ENCODE data around the gene KIFC3.

The KIFC3 gene

DNA sequence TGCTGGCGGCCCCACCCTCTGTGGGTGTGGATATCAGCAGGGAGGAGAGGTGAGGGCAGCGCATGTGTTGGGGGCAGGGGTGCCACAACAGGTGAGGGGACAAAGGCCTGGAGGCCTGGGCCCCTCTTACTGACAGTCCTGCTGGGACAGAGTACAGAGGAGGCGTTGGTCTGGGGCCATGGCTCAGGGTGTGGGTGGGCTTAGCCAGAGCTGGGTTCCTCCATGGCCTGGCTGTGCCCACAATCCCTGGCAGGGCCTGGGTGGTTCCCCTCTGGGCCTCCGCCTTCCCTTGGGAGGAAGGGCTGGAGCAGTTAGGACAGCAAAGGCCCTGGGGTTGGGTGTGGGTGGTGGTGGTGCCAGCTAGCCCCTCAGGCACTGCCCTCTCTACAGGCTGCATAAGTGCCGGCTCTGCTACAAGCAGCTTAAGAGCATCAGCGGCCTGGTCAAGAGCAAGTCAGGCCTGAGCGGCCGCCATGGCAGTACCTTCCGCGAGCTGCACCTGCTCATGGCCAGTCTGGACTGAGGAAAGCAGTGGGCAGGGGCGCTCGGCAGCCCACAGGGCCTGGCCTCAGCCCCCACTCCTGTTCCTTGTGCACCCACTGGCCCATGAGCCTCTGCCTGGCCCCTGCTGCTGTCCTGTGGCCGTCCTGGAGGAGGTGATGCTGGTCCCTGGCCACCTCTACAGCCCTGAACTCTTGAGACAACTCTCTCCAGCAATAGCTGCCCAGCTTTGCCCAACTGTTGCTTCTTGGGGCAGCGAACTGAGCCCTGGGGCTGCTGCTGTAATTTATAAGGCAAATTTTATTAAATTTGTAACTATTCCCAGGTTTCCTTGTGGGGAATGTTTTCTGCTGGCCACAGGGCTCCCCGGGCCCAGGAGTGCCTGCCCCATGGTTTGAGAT lies 45.6 kb downstream of the KIFC3 start:
- 85 to 94% methylated on average over 10 of the region's 15 CpGs for WGBS, 2 experiments (ENCODE audit: insufficient coverage in 2 of 2)
- H3K27ac ChIP-seq (ENCODE audit: low read depth, low read length, severe bottlenecking) = no peak overlapping the region
- H3K36me3 ChIP-seq (ENCODE audit: control insufficient read depth, insufficient read depth, low read length) = peaks cover 68% of the 10 kb centered on the region
- no peaks in the 10 kb centered on the region for H3K9me3 ChIP-seq (ENCODE audit: control insufficient read depth, low read length)
- peaks cover 5% of the 10 kb centered on the region for H3K4me1 ChIP-seq (ENCODE audit: control insufficient read depth, insufficient read depth, low read length, poor library complexity, severe bottlenecking)
- H3K4me3 ChIP-seq (ENCODE audit: extremely low read depth, insufficient read depth, low read length, poor library complexity, severe bottlenecking) = no peak overlapping the region

DNA sequence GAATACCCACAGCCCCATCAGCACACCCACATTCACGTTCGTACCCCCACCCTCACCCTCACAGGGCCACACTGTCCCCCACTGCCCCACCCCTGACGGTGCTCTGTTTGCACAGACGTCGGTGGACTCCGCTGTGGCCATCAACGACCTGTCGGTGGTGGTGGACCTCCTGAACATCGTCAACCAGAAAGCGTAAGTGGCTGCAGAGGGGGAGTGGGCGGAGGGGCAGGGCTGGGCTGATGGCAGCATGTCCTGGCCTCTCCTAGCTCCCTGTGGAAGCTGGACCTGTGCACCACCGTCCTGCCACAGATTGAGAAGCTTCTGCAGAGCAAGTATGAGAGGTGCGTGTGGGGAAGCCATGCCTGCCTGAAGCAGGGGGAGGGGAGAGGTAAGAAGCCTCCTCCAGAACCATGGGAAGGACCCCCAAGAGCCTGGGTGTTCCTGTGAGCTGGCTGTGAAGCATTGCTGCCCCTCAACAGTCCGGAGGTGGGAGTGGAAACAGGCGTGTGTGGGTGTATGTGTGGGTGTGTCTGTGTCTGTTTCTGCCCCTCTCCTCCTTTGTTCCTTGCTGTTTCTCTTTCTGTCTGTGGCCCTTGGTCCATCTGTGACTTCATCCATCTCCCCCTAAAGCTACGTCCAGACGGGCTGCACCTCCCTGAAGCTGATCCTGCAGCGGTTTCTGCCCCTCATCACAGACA lies 46.4 kb downstream of the KIFC3 start:
- Histone ChIP-seq H3K9me3 (ENCODE audit: control insufficient read depth, low read length) (no peaks in the 10 kb centered on the region), H3K4me1 (ENCODE audit: control insufficient read depth, insufficient read depth, low read length, poor library complexity, severe bottlenecking) (peaks cover 5% of the 10 kb centered on the region), H3K4me3 (ENCODE audit: extremely low read depth, insufficient read depth, low read length, poor library complexity, severe bottlenecking) (no peak overlapping the region), H3K36me3 (ENCODE audit: control insufficient read depth, insufficient read depth, low read length) (peaks cover 67% of the 10 kb centered on the region), H3K27ac (ENCODE audit: low read depth, low read length, severe bottlenecking) (no peak overlapping the region)
- WGBS, 2 experiments (ENCODE audit: insufficient coverage in 2 of 2) = 89 to 97% methylated on average over 13 to 14 of the region's 18 CpGs

DNA sequence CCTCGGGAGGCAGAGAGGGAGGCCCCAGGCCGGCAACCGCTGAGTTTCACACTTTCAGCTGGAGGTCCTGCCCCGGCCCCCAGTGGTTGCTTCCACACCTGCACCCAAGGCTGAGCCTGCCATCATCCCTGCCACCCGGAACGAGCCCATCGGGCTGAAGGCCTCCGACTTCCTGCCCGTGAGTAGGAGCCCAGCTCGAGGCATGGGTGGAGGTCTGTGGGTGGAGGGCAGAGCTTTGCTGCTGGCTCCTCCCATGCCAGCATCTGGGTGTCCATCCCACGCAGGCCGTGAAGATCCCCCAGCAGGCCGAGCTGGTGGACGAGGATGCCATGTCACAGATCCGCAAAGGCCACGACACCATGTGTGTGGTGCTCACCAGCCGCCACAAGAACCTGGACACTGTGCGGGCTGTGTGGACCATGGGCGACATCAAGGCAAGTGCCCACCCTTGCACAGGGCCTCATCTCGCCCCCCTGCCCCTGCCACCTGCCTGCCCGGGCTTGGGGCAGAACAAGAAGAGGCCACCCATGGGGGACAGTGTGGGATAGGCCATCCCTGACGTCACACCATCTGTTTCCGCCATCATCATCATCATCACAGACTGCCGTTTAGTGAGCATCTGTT lies 47.1 kb downstream of the KIFC3 start:
- H3K27ac ChIP-seq (ENCODE audit: low read depth, low read length, severe bottlenecking) = no peak overlapping the region
- H3K36me3 ChIP-seq (ENCODE audit: control insufficient read depth, insufficient read depth, low read length) = peaks cover 61% of the 10 kb centered on the region
- no peak overlapping the region for H3K4me3 ChIP-seq (ENCODE audit: extremely low read depth, insufficient read depth, low read length, poor library complexity, severe bottlenecking)
- H3K4me1 ChIP-seq (ENCODE audit: control insufficient read depth, insufficient read depth, low read length, poor library complexity, severe bottlenecking) = peaks cover 5% of the 10 kb centered on the region
- no peaks in the 10 kb centered on the region for H3K9me3 ChIP-seq (ENCODE audit: control insufficient read depth, low read length)
- WGBS, 2 experiments (ENCODE audit: insufficient coverage in 2 of 2) = 90 to 93% methylated on average over 19 to 23 of the region's 24 CpGs

DNA sequence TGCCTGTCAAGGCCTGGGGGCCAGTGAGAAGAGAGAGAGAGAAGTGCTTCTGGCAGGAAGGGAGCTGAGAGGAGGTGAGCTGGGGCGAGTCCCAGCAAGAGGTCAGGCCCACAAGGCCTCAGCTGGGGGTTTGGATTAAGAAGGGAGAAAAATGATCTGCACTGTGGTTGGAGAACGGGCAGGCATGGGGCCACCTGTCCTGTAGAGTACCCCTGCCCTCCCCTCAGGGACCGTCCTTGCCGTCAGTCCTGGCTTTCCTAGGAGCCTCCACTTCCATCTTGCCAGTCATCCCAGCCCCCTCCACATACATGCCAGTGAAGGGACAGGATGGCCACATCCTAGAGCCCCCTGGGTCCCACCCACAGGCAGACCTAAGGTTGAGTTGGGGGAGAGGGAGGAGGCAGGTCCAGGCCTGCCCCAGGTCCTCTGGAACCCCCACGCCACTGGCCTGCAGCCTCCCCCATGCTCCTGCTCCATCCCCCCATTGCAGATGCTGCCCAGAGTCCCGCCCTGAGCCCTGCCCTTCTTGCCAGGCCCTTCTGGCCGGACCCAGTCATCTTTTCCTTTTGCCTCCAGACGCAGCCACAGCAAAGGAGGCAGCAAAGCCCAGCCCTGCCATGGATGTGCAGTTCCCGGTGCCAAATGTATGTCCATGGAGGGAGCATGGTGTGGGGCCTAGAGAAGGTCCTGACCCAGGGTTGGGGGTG lies 47.8 kb downstream of the KIFC3 start:
- Histone ChIP-seq H3K36me3 (ENCODE audit: control insufficient read depth, insufficient read depth, low read length) (peaks cover 54% of the 10 kb centered on the region), H3K27ac (ENCODE audit: low read depth, low read length, severe bottlenecking) (no peak overlapping the region), H3K9me3 (ENCODE audit: control insufficient read depth, low read length) (no peaks in the 10 kb centered on the region), H3K4me3 (ENCODE audit: extremely low read depth, insufficient read depth, low read length, poor library complexity, severe bottlenecking) (no peak overlapping the region), H3K4me1 (ENCODE audit: control insufficient read depth, insufficient read depth, low read length, poor library complexity, severe bottlenecking) (peaks cover 5% of the 10 kb centered on the region)
- WGBS, 2 experiments (ENCODE audit: insufficient coverage in 2 of 2) = 83 to 98% methylated on average over 7 to 8 of the region's 9 CpGs

DNA sequence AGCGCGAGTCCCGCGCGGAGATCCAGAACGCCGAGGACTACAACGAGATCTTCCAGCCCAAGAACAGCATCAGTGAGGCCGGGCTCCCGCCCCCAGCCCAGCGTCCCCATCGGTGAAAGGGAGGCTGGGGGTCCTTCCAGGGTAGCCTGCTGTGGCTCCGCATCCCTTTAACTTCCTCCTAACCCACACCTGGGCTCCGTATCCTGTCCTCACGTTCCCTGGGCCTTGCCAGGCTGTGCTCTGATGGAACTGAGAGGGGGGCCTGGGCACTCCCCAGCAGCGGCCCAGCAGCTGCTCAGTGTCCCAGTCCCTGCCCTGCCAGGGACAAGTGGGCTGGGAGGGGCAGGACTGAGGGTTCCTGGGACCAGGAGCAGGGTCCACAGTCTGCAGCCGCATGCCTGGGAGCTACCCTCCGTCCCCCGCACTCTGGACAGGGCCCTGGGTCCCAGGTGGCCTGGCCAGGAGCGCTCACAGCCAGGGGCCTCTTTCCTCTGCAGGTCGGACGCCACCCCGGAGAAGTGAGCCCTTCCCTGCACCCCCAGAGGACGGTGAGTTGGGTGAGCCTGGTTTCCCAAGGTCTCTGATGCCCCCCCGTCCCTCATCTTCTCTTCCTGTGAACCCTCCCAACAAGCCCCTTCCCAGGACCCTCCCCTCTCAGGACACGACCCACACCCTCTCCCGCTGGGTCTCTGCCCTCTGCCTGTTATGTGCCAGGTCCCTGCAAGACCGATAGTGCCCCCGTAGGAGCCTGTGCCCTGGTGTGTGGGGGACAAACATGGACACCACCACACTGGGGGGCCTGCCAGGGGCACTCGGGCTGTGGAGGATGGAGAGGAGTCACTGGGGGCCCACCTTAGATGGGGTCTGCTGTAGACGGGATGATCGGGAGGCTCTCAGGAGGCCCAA lies 48.6 kb downstream of the KIFC3 start:
- Histone ChIP-seq H3K4me3 (ENCODE audit: extremely low read depth, insufficient read depth, low read length, poor library complexity, severe bottlenecking) (no peak overlapping the region), H3K27ac (ENCODE audit: low read depth, low read length, severe bottlenecking) (no peak overlapping the region), H3K9me3 (ENCODE audit: control insufficient read depth, low read length) (no peaks in the 10 kb centered on the region), H3K36me3 (ENCODE audit: control insufficient read depth, insufficient read depth, low read length) (peaks cover 54% of the 10 kb centered on the region), H3K4me1 (ENCODE audit: control insufficient read depth, insufficient read depth, low read length, poor library complexity, severe bottlenecking) (peaks cover 2% of the 10 kb centered on the region)
- WGBS, 2 experiments (ENCODE audit: insufficient coverage in 2 of 2) = 90 to 98% methylated on average over 22 to 29 of the region's 32 CpGs

DNA sequence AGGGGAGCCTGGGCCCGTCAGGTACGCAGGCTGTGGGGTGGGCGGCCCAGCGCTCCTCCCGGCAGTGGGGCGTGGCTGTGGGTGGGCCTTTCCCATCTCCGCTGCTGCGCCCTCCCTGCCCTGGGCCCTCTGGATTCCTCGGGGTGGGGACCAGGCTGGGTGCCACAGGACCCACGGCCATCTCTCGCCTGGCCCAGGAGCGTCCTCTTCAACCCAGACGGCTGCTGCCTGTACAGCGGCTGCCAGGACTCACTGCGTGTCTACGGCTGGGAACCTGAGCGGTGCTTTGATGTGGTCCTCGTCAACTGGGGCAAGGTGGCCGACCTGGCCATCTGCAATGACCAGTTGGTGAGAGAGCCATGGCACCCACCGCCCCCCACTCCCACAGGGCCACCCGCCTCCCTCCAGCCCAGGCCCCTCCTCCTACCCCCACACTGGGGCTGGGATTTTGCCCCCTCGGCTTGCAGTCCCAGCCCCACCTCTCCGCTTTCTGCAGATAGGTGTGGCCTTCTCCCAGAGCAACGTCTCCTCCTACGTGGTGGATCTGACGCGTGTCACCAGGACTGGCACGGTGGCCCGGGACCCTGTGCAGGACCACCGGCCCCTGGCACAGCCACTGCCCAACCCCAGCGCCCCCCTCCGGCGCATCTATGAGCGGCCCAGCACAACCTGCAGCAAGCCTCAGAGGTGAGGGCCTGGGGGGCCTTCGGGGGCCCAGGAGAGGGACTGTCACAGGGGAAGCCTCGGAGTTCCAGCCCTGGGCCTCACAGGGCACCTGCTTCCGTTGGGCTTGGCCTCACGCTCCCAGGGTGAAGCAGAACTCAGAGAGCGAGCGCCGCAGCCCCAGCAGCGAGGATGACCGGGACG lies 49.5 kb downstream of the KIFC3 start:
- Histone ChIP-seq H3K4me1 (ENCODE audit: control insufficient read depth, insufficient read depth, low read length, poor library complexity, severe bottlenecking) (no peaks in the 10 kb centered on the region), H3K9me3 (ENCODE audit: control insufficient read depth, low read length) (no peaks in the 10 kb centered on the region), H3K4me3 (ENCODE audit: extremely low read depth, insufficient read depth, low read length, poor library complexity, severe bottlenecking) (no peak overlapping the region), H3K27ac (ENCODE audit: low read depth, low read length, severe bottlenecking) (no peak overlapping the region), H3K36me3 (ENCODE audit: control insufficient read depth, insufficient read depth, low read length) (peaks cover 52% of the 10 kb centered on the region)
- WGBS, 2 experiments (ENCODE audit: insufficient coverage in 2 of 2) = 90 to 93% methylated on average over 41 to 42 of the region's 44 CpGs

DNA sequence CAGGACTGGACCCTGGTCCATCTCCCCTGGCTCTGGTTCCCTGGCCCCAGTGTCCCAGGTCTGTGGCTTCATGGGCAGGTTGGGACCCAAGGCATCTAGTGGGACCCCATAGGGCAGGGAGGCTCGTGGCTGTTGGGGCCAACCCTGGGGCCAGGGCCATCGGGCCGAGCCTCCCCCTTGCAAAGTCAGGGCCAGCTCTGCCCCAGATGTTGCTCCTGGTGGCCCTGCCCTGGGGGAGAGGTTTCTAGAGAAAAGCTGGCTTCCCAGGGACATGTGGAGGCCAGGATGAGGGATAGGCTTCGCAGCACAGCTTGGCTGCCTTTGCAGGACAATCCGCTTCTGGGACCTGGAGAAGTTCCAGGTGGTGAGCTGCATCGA lies 50.1 kb downstream of the KIFC3 start:
- Histone ChIP-seq H3K27ac (ENCODE audit: low read depth, low read length, severe bottlenecking) (no peak overlapping the region), H3K4me3 (ENCODE audit: extremely low read depth, insufficient read depth, low read length, poor library complexity, severe bottlenecking) (no peak overlapping the region), H3K4me1 (ENCODE audit: control insufficient read depth, insufficient read depth, low read length, poor library complexity, severe bottlenecking) (no peaks in the 10 kb centered on the region), H3K9me3 (ENCODE audit: control insufficient read depth, low read length) (no peaks in the 10 kb centered on the region), H3K36me3 (ENCODE audit: control insufficient read depth, insufficient read depth, low read length) (peaks cover 51% of the 10 kb centered on the region)
- WGBS, 2 experiments (ENCODE audit: insufficient coverage in 2 of 2) = 91 to 95% methylated on average over 4 to 6 of the region's 6 CpGs

DNA sequence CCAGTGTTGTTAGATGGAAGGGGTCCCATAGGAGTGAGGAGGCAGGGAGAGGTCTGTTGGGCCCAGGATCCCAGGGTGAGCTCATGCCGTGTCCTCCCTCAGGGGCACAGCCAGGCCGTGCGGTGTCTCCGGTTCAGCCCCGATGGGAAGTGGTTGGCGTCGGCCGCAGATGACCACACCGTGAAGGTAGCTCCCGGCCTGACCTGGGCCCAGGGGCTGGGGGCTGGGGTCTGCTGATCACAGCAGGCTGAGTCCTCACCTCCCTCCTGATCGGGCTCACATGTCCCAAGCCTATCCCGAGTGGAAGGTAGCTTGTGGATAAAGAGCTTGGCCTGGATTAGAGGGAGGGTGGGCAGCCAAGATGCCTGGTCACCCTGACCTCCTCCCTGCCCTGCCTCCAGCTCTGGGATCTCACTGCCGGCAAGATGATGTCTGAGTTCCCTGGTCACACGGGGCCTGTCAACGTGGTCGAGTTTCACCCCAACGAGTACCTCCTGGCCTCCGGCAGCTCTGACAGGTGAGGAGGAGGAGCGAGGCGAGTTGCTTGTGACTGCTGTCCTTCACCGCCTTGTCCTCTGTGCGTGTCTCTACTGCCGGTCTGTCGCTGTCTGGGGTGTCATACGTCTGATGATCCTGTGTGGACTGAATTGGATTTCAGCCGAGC lies 50.6 kb downstream of the KIFC3 start:
- H3K27ac ChIP-seq (ENCODE audit: low read depth, low read length, severe bottlenecking) = no peak overlapping the region
- peaks cover 51% of the 10 kb centered on the region for H3K36me3 ChIP-seq (ENCODE audit: control insufficient read depth, insufficient read depth, low read length)
- no peaks in the 10 kb centered on the region for H3K4me1 ChIP-seq (ENCODE audit: control insufficient read depth, insufficient read depth, low read length, poor library complexity, severe bottlenecking)
- H3K4me3 ChIP-seq (ENCODE audit: extremely low read depth, insufficient read depth, low read length, poor library complexity, severe bottlenecking) = no peak overlapping the region
- 92 to 94% methylated on average over 20 to 24 of the region's 26 CpGs for WGBS, 2 experiments (ENCODE audit: insufficient coverage in 2 of 2)
- no peaks in the 10 kb centered on the region for H3K9me3 ChIP-seq (ENCODE audit: control insufficient read depth, low read length)

All from mesodermal cell (in vitro differentiated cells).